ENCODE measurements around the gene TPH1.

DNA sequence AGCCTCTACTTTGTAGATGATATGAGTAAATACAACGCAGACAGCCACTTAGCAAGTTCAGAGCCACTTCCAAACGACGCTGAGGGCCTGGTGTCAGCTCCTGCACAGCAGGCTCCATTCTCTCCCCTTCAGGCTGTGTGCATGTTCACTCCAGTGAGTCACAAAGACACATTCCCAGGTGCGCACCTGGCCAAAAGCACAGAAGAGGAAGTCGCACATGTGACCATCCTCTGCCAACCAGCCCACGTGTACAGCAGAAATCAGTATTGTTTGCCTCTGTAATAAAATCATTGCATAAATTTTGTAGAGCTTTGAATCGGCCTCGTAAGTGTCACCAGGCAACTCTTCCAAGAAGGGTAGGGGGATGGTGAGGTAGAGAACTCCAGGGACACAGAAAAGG is 19.5 kb upstream of the TPH1 start:
- TF ChIP-seq, protein P1, sequence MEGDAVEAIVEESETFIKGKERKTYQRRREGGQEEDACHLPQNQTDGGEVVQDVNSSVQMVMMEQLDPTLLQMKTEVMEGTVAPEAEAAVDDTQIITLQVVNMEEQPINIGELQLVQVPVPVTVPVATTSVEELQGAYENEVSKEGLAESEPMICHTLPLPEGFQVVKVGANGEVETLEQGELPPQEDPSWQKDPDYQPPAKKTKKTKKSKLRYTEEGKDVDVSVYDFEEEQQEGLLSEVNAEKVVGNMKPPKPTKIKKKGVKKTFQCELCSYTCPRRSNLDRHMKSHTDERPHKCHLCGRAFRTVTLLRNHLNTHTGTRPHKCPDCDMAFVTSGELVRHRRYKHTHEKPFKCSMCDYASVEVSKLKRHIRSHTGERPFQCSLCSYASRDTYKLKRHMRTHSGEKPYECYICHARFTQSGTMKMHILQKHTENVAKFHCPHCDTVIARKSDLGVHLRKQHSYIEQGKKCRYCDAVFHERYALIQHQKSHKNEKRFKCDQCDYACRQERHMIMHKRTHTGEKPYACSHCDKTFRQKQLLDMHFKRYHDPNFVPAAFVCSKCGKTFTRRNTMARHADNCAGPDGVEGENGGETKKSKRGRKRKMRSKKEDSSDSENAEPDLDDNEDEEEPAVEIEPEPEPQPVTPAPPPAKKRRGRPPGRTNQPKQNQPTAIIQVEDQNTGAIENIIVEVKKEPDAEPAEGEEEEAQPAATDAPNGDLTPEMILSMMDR (IDR thresholded peaks at IDR 0.05 in 4 of 5, conservative IDR thresholded peaks at IDR 0.05 in 1 of 5): no peak
- no peak for TF ChIP-seq POLR2A (IDR thresholded peaks at IDR 0.05)

Data from gastrocnemius medialis (tissue), 4 donors.